ENCODE data around the gene GDPD5.

The GDPD5 gene

DNA sequence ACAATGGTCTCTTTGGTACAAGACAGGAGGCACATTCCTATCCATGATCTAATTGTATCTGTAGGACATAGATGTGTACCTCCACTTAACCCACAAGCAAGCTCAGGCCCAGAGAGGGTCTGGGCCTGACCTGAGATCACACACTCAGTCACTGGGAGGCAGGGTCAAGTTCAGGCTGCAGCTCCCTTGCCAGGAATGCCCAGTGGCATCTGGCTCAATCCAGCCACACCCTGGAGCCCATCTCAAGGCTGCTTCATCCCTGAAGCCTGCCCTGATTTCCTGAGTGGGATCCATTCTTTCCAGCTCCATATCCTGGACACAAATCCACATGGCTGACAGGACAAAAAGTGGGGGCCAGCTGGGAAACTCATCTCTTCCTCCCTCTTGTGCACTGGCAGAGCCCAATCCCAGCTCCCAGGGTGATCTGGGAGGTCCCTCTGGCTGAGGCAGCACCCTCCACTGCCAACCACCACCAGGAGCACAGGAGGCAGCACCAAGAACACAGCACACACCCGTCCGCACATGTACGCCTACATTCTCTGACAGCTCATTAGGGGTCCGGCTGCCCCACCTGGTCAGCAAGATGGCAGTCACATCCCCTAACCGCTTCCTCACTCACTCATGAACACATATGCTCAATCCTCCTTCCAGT, 53.5 kb downstream of the GDPD5 start:
- TF ChIP-seq CTCF (IDR thresholded peaks at IDR 0.05): no peak

- TF ChIP-seq CTCF (IDR thresholded peaks at IDR 0.05): no peak
Observed at GRCh38 chr11:75471176-75471973, 54.4 kb downstream of the GDPD5 start.

DNA sequence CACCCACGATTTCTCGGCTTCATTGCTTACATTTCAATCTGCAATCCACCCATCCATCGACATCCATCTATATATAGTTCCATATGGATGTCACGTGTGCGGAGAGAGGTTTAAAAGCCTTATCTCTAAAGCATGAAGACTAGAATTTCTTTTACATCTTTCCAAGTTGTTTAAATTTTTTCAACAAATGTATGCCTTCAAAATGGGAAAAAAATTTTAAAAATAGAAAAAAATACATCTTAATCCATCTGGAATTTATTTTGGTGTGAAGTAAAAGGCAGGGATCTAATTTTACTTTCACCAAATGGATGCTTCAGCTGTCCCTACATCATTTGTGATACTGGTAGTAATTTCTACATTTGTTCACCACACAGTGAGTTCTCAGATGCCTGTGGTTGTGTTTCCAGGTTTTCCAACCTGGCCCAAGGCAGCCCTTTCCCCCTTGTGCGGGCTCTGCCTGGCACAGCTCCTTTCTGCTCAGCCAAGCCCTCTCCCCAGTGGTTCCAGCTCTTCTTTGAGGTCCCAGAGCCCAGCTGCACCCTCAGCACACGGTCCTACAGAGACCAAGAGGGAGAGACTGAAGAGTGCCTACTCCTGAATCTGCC, 55.2 kb downstream of the GDPD5 start:
- no peak for TF ChIP-seq CTCF (IDR thresholded peaks at IDR 0.05)

GRCh38 chr11:75469785-75470405, 55.8 kb downstream of the GDPD5 start:
- no peak for TF ChIP-seq CTCF (IDR thresholded peaks at IDR 0.05)

DNA sequence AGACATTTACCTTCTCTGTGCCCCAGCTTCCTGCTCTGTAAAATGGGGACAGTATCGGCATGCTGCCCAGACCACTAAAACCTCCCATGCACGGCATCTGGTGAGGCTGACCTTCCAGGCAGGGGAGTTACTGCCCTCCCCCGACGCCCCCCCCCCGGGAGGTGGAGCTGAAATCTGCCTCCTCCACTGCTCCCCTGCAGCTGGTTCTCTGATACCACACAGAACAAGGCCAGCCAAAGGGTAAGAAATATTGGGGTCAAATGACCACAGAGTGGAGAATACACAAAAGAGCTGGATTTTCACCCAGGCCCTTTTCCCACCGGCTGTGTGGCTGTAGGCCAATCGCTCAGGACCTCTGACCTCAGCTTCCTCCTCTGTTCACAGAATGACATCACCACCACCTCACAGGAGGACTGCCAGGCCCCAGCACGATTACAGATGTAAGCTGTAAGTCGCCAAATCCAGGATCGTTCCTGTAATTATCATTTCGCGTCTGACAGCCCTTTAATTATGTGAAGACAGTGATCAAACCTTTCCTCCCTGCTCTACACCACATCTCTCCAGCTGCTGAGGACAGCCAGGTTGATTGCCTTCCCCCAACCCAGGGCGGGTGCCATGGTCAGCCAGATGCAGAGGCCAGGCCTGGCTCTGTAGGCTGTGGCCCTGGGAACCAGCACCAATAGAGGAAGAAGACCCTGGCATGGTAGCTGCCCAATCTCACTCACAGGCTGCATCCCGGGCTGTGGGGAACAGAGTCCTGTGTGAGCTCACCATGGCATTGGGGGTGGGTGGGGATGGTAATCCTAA, 57.0 kb downstream of the GDPD5 start:
- no peak for TF ChIP-seq CTCF (IDR thresholded peaks at IDR 0.05)

GRCh38 chr11:75467881-75468280, 57.9 kb downstream of the GDPD5 start:
- TF ChIP-seq CTCF (IDR thresholded peaks at IDR 0.05): no peak

GRCh38 chr11:75467311-75467710, 58.4 kb downstream of the GDPD5 start:
- no peak for TF ChIP-seq CTCF (IDR thresholded peaks at IDR 0.05)
